ENCODE results near the gene DCUN1D2.
A peak's percentile ranks its signal among the peaks of the same experiment; 100 is the strongest.
"Not testable (repeated sequence)": the region's sequence is repeated elsewhere in the genome, so short reads cannot be mapped to it uniquely, and the experiment has no call there.

The DCUN1D2 gene

DNA sequence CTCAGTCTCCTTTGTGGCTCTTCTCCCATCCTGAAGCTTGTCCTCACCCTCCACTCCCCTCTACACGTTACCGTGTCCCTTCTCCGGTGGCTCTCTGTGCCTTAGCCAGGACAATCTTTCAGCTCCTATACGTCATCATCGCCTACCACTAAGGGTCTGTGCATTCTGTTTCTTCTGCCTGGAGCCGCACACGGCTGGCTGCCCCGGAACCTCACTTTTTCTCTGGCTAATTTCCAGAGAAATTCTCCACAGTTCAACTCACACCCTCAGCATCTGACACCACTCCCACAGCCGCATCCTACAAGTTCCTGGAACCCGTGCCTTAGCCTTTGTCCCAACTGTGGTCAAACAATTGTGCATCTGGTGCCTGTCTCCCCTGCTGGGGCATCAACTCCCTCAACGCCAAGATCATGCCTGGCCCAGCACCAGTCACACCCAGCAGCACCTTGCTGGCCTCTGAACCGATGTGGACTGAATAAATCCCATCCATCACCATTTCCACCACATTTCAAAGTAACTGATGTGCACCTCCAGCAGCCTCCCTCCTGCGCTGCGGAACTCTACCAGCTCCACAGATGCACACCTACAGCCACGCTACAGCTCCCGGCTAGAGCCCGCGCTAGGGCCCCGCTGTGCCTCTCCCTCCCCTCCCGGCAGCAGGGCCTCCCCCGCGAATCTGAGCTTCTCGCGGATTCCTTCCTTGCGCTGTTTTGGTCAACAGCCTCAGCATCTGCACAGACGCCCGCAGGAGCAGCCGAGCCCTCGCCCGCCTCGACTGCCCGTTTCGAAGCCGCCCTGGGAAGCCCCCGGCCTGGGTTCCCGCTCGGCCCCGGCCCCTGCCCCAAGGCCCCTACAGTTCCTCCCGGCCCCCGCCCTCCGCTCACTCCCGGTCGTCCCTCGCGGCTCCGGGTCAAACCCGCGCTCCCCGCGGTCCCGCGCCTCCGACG lies 689 bp downstream of the DCUN1D2 start:
- DNase-seq (ENCODE audit: low spot score), result peak; percentile 29

DNA sequence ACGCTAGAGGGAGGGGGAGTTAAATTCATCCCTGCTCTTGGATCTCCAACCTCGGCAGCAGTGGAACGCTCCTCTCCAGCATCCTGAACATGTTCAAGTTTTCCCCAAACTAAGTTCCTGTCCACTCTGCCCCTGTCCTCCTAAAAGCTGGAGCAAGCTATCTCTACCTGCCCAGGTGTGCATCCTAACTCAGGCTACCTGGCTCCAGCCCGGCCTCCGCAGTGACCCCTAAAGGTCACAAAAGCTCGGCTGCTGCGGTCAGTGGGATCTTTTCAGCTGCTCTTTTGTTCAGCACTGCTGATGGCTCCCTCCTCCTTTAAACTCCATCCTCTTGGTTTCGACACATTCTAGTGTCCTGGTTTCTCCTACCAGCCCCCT lies 1.4 kb downstream of the DCUN1D2 start:
- no peak for DNase-seq (ENCODE audit: low spot score)

DNA sequence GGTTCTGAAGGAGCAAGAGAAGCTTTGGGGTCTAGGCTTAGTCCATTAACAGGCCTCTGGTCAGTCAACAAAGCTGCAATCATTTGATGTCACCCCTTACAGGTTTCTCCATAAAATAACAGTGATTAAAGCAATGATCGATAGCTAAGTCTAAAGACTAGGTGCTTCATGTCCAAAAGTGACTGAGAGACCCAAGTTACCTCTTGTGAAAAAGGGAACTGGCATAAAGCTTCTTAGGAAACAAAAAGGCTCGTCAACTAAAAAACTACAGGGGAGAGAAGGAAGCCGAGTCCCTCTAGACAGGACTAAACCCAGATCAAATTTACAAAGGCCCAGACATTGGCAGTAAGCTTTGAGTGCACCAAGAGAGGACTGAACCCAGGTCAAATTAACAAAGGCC lies 2.2 kb downstream of the DCUN1D2 start:
- DNase-seq (ENCODE audit: low spot score), result no peak

DNA sequence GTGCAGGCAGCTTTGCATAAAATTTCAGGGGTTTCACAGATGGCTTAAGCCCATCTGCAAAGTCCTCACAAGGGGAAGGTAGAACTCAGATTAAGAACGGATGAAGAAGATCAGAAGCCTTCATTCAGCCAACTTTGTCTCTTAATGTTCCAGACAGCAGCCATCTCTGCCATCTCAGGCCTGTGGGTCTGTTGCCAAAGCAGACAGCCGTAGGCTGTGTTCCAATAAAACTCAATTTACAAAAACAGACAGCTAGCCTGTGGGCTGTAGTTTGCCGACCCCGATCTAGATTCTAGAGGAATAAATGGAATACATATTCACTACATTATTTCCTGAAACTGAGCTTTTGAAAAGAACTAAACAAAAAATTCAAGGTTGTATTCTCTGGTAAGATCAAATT lies 3.8 kb downstream of the DCUN1D2 start:
- no peak for DNase-seq (ENCODE audit: low spot score)

DNA sequence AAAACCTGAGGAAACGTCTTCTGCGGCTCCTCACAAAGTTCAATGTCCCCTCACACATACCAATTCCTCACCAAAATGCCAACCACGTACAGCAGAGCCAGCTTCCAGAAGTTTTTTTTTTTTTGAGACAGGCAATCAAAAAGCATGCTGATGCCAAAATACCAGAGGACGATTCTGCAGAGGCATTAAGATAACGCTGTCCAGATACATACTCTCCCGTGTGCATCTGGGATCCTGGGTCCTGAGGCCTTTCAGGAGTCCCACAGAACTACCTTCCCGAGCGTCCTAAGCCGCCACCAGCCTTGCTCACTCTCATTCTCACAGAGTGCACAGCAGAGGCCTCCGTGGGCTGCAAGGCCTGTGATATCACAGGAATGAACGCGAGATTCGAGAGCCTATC lies 5.0 kb downstream of the DCUN1D2 start:
- DNase-seq (ENCODE audit: low spot score), result no peak

DNA sequence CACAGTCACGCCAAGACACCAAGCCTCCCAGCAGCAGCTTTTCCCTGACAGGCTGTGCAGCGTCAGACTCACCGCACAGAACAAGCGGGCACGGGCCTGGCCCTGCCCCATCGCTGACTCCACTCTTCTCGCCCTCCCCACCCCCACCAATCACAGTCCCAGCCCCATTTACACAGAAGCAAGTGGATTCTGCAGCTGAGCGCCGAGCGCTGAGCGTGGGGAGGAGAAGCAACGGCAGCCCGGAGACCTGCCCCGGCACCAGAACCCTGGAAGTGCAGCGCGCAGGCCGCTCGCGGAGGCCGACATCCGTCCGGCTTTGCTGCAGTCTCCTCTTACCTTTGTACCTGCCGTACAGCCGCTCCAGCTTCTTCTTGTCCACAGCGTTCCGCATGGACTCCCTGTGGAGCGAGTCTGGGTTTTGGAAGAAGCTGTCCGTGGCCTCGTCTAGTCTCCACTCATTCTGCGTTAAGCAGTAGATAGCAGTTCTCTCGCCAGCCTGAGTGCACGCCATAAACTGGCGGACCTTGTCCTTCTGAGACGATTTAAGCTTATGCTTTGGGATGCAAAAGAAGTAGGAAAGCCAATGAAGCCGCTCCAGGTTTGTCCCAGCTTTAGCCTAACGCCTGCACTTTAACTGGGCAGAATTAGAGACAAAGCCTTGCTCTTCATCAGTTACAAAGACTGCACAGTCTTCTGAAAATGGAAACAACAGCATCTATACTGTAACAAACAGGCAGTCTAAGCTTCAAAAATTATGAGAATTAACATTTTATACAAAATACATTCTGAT lies 6.8 kb downstream of the DCUN1D2 start:
- peak; percentile 43 for DNase-seq (ENCODE audit: low spot score)

DNA sequence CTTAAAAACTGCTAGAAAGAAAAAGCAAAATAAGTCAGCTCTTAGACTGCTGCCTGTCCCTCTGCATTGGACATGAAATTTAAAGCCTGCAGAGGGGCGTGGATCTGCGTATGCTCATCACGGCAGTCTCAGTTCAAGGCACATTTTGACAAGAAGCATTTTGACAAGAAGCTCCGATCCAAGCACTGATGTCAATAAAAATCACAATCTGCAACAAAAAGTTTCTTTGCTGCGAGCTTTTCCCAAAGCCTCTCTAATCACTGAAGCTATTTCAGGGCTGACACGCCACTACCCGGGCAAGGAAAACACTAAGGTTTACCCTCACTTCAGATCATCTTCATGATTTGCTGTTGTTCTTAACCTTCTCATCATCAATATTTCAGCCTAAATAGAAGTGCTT lies 7.4 kb downstream of the DCUN1D2 start:
- no peak for DNase-seq (ENCODE audit: low spot score)

DNA sequence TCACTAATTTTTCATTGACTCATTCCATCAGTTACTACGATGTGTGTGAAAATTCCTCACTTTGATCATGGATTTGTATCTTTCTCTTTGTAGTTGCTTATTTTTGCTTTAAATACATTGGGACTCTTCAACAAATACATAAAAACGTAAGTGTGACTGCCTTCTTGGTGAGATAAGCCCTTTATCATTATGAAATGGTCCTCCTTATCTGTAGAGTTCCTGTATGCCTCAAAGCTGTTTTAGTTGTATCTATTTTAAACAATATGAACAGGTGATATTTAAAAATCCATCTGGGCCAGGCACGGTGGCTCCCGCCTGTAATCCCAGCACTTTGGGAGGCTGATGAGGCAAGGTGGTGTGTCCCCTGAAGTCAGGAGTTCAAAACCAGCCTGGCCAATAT lies 11.3 kb downstream of the DCUN1D2 start:
- no peak for DNase-seq (ENCODE audit: low spot score)

DNA sequence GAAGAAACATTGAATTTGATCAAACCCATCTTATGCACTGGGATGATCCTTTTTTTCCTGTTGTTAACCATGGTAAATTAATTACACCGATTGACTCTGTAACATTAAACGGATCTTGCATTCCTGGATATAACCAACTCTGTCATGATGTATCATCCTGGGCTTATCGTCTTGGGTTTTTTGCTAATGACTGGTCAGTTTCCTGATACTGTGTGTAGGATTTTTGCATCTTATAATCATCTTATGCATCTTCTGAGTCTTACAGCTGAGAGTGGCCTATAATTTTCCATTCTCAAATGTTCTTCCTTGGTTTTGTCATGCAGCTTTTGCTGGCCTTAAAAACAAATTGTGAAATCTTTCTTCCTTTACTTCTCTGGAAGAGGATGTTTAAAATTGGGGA lies 12.8 kb downstream of the DCUN1D2 start:
- DNase-seq (ENCODE audit: low spot score), result no peak

DNA sequence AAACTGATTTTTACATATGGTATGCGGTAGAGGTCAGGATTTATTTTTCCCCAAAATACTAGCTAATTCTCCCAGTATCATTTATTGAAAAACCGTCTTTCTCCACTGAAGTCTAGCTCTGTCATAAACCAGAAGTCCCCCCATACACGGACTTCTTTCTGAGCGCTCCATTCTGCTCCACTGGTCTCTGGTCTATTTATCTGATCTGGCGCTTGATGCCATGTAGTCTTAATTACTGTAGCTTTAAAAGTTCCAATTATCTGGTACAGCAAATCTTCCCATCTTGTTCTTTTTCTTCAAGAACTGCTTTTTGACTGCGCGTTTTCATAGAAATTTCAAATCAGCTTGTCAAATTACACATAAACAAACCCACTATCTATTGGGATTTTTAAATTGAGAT lies 13.7 kb downstream of the DCUN1D2 start:
- no peak for DNase-seq (ENCODE audit: low spot score)

DNA sequence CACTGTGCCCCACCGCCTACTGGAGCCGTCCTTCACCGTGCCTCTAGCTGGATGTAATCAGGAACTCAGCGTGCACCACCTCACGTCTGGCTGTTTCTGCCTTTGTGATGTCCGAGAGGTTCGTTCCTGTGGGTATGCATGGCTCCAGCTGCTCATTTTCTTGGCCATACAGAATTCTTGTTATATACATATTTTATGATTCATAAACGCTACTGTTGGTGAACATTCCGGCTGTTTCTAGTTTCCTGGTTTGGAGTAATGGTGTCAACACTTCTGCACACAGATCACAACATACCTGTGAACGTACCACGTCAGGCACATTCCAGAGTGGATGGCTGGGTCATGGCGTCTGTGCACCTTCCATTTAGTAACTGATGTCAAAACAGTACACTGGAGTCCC lies 14.6 kb downstream of the DCUN1D2 start:
- no peak for DNase-seq (ENCODE audit: low spot score)

DNA sequence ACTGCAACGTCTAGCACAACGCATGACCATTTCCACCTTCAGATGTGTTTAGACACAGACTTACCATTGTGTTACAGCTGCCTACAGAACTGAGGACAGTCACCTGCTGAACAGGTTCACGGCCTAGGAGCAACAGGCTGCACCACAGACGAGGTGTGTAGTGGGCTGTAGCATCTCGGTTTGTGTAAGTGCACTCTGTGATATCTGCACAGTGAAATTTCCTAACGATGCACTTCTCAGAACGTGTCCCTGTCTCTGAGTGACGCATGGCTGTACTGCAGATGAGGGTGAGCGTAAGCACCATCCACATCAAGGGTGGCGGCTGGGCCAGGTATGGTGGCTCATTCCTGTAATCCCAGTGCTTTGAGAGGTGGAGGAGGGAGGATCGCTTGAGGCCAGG lies 15.2 kb downstream of the DCUN1D2 start:
- no peak for DNase-seq (ENCODE audit: low spot score)

DNA sequence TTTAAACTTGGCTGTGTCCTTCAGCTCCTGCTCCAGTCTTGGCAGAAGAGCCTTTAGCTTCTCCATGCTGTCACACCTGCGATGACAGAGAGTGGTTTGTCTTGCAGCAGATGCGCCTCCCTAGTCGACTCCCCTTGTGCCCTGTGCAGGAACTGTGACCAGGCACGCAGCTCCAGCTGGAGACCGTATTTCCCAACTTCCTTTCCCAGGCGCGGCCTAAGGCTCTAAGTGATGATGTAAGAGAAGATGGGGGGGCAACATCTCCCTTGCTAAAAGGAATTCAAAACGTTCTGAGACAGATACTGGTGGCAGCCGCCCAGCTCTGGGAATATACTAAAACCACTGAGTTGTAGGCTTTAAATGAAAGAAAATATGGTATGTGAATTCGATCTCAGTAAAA lies 16.3 kb downstream of the DCUN1D2 start:
- no peak for DNase-seq (ENCODE audit: low spot score)

DNA sequence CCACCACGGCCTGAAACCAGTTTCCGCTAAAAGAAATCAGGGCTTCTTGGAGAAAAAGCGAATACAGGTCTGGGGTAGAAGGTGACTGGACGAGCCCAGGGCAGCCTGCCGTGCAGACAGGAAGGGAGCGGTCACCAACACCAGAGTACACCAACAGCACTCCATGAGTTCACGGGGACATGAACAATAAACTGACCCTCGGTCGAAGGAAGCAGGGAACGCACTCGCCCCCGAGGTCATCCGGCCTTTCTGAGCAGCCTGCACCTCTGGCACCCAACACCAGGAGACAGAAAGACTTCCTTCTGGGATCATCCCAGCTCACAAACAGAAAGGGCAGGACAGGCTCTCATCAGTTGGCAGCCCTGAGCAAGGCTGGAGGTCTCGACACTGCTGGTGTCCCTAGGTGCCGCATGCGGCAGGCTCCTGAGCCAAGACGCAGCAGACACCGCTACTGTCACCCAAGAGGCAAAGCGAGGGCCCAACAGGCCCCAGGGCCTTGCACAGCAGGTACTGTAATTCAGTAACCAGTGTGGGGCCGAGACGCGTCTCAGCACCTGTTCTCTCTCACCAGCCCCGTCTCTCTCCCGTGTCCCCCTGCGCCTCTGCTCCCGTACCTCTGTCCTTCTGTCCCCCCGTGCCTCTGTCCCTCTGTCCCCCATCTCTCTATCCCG lies 18.0 kb downstream of the DCUN1D2 start:
- no peak for DNase-seq (ENCODE audit: low spot score)

DNA sequence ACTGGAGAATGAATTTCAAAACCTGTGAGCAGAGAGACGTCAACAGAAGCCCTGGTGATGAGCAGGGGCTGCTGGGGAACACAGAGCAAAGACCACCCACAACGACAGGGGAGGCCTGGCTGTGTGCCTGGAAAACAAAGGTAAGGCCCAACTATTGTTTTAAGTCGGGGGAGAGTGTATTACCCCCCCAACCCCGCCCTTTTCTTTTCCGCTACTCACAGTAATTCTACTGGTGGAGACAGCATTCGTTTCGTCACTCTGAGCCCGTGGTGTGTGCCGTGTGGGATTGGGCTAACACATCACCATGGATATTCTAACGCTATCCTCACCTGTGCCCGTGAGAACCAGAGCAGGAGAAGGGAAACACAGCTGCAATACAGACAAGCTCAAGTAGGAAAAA lies 18.7 kb downstream of the DCUN1D2 start:
- DNase-seq (ENCODE audit: low spot score), result no peak

DNA sequence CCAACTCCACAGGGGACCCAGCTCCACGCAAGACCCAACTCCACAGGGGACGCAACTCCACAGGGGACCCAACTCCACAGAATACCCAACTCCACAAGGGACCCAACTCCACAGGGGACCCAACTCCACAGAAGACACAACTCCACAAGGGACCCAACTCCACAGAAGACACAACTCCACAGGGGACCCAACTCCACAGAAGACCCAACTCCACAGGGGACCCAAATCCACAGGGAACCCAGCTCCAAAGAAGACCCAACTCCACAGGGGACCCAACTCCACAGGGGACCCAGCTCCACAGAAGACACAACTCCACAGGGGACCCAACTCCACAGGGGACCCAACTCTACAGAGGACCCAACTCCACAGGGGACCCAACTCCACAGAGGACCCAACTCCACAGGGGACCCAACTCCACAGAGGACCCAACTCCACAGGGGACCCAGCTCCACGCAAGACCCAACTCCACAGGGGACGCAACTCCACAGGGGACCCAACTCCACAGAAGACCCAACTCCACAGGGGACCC lies 19.8 kb downstream of the DCUN1D2 start:
- not testable (repeated sequence) for DNase-seq (ENCODE audit: low spot score)

DNA sequence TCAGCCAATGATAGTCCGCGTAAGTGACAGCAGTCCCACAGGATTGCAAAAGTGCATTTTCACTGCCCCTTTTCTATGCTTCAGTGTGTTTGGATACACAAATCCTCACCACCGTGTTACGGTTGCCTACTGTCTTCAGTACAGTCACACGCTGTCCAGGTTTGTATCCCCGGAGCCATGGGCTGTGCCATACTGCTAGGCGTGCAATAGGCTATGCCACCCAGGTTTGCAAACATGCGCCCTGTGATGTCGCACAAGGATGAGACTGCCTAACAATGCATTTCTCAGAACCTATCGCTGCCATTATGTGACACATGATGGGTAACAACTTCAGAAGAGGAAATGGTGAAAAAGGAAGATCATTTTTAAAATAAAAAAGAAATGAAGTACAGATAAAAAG lies 20.4 kb downstream of the DCUN1D2 start:
- DNase-seq (ENCODE audit: low spot score), result no peak

DNA sequence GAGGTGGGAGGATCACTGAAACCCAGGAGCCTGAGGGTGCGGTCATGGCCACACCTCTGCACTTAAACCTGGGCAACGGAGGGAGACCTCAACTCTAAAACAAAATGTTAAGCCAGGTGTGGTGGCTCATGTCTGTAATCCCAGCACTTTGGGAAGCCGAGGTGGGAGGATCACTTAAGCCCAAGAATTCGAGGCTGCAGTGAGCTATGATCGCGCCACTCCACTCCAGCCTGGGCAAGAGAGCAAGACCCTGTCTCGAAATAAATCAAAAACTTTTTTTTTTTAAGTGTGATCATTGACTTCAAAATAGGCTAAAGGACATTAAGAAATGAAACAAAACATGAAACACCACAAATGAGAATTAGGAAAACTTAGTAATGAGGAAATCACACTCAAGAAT lies 20.9 kb downstream of the DCUN1D2 start:
- DNase-seq (ENCODE audit: low spot score), result no peak

DNA sequence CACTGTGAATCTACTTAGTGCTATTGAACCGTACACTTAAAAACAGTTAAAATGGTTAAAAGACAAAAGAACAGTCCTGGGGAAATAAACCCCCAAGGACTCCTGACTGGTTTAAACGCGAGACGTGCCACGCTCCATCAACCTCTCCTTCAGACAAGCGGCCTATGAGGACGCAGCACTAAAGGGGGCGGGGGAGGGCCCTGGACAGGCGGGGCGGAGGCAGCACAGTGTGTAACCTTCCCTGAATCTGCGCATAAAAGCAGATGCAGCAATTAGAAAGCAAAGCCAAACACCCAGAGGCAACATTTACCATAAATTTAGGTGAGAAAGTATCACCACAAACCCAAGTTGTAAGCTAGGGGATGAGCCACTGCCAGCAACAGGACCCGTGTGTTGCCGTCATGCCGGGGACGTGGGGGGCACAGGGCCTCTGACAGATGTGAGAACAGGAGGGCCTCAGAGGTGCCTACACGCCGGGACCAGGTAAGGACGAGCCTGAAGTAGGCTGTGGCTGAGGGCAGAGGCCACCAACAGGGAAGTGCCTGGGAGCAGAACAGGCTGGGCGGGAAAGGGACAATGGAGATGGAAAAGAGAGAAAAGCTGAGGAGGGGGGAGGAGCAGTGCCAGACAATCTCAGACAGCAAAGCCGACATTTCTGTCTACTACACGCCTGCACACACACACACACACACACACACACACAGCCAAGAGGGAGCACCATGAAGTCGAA lies 21.9 kb downstream of the DCUN1D2 start:
- DNase-seq (ENCODE audit: low spot score), result no peak

DNA sequence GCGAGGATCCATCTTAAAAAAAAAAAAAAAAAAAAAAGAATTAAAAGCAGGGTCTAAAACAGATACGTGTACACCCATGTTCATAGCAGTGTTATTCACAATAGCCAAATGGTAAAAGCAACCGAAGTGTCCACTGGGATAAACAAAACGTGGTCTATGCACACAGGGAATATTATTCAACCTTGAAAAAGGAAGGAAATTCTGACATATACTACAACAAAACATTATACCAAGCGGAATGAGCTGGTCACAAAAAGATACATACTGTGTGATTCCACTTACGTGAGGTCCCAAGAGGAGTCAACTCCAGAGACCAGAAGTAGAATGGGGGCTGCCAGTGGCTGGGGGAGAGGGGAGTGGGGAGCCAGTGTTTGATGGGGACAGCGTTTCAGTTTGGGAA lies 22.5 kb downstream of the DCUN1D2 start:
- no peak for DNase-seq (ENCODE audit: low spot score)

DNA sequence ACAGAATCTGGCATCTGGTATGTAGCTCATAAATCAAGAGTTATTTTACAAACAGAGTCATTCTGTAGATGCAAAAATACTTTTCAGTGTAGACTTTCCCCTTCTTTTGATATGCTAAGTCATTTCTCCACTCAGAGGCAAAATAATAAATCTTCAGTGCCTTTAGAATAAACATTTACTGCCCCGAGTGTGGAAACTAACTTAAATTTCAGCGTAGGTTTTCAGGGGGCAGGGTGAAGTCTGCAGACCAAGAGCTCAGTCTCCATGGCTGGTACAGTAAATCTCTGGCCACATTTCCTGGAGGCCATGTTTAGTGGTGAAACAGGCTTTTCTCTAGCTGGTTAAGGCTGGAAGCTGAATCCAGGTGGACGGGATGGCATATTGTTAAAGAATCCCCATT lies 24.1 kb downstream of the DCUN1D2 start:
- no peak for DNase-seq (ENCODE audit: low spot score)

DNA sequence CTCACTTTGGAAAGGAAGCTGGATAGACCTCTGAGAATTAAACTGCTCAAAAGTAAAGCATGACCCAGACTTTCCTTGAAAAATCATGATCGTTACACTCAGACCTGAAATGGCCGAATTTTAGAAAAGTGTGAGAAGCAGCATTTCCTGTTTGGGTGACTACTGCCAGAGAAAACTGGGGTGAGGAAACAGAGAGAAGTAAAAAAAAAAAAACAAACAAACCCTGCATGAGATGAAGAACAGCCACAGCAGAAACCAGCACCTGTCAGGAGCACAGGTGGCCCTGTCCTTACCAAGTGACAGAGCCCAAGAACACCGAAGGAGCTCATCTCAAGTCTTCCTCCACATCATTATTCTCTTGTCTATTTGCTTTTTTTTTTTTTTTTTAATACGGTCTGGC lies 25.2 kb downstream of the DCUN1D2 start:
- no peak for DNase-seq (ENCODE audit: low spot score)
